C4-2B (cell line): ENCODE results near the gene DCLRE1C.

Source experiments
- CTCF ChIP-seq: fragments of 450-650 bp; conservative IDR thresholded peaks from 2 replicates; pipeline ENCODE4 v1.5.1; 2017; ENCODE audit warnings: mild to moderate bottlenecking
- ZFX ChIP-seq: fragments of 450-650 bp; IDR thresholded peaks from 2 replicates; pipeline ENCODE4 v1.6.1; 2017

- TF ChIP-seq CTCF (no peak), ZFX (no peak)
These were observed 44.8 kb downstream of the DCLRE1C start for GRCh38 chr10:14909101-14909500.
